DMS53 (cell line): ENCODE data around the gene UBR3.
"Not testable (repeated sequence)": the region's sequence is repeated elsewhere in the genome, so short reads cannot be mapped to it uniquely, and the experiment has no call there.

Experiments used
- DNase-seq: peaks from one replicate; lab custom pipeline; 2025; lab: John Stamatoyannopoulos, UW

Gene UBR3

DNA sequence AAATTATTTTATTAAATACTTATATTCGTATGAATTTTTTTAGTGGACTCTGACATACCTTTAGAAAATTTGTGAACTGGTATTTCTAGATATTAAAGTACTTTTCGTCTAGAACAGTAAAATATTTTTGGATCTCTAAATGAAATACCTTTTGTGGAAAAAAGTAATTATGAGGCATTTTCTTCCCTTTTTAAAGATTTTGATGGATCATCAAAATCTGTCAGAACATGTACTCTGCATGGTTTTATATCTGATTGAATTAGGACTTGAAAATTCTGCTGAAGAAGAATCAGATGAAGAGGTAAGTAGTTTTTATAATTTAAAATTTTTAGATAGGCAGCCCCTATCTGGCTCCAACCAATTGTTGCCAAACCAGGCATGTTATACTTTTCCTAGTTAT, 118.8 kb downstream of the UBR3 start:
- DNase-seq: no peak

DNA sequence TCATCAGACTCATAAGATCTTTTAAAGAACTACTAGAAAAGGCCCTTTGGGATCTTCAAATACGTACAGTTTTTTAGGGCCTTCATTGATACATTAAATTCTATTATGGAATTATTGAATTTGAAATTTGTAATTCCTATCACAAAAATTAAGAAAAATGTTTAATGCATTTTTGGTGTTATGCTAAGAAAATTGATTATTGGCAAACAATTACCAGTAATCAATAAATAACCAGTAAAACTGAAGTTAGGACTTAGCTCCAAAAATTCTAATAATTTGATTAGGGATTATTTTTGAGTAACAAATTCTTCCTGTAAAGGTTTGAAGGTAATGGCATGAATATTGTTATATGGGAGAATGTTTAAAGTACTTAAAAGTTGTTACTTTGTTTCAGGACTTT, 119.3 kb downstream of the UBR3 start:
- DNase-seq: no peak

DNA sequence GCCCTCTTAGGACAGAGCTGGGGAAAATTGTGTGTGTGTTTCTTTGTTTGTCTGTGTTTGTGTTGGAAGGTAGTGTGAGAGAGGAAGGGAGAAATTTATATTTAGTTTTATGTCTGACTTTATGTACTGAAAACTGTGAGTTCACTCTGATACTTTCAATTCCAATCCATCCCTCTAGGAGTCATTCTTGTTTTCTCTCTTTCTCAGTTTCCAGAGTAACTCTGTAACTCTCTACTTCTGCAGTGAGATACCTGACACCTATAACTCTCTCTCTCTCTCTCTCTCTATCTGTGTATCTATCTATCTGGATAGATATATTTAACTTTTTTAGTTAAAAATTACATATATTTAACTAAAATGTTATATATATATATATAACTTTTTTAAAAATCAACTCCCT, 128.7 kb downstream of the UBR3 start:
- DNase-seq: no peak

DNA sequence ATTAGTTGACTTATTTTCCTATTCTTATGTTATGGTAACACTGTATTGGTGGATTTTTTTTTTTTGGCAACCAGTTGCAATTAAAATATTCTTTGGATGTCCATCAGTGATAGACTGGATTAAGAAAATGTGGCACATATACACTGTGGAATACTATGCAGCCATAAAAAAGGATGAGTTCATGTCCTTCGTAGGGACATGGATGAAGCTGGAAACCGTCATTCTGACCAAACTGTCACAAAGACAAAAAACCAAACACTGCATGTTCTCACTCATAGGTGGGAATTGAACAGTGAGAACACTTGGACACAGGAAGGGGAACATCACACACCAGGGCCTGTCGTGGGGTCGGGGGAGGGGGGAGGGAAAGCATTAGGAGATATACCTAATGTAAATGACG, 130.0 kb downstream of the UBR3 start:
- not testable (repeated sequence) for DNase-seq

DNA sequence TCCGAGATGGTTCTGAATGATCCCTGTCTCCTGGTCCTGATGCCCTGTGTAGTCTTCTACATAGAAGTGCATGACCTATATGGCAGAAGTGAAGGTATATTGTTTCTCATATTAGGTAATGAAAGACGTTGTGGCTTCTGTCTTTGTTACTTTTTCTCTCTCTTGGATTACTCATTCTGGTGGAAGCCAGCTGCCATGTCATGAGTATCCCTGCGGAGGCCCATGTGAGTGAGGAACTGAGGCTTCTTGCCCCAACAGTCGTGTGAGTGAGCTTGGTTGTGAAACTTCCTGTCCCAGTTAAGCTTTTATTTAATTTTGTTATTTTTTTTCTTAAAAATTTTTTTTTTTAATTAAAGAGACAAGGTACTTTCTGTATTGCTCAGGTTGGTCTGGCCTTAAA, 134.7 kb downstream of the UBR3 start:
- DNase-seq: no peak

DNA sequence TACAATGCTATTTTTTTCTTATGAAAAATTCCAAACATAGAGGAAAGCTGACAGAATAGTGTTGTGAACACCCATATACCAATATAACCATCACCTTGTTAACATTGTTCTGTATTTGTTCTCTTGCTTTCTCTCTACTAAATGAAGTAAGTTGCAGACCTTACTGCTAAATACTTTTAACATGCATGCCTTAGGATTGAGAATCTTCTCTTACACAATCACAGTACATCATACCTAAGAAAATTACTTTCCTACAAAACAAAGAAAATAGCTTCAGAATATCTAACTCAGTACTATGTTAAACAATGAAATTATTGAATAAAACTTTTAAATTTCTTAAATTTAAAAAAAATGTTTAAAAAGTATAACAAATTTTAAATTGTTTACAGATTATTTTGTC, 136.5 kb downstream of the UBR3 start:
- no peak for DNase-seq

DNA sequence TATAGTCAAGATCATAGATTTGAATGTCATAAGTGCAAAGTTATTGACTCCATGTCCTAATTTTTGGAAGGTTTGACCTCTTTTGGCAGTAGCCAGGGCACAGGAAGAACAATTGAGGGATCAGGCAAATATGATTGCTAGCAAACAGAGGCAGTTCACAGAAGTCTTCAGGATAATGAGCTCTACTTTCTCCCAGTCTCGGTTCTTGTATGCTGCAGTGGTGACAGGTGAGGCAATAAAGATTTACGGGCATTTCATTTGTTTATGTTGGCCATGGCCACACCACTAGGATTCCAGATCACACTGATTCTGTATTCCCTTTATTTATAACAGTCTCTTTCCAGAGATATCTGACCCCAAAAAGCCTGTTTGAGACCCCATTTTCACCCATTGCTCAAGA, 137.5 kb downstream of the UBR3 start:
- DNase-seq: no peak

DNA sequence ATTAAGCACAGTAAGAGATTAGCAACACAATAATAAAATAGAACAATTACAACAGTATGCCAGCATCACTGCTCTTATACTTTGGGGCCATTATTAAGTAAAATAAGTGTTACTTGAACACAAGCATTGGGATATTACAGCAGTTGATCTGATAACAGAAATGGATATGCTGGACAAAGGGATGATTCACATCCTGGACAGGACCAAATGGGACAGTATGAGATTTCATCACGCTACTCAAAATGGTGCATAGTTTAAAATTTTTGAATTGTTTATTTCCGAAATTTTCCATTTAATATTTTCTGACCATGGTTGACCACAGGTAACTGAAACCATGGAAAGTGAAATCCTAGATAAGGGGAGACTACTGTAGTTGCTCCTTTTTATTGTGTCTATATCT, 138.2 kb downstream of the UBR3 start:
- DNase-seq: no peak

DNA sequence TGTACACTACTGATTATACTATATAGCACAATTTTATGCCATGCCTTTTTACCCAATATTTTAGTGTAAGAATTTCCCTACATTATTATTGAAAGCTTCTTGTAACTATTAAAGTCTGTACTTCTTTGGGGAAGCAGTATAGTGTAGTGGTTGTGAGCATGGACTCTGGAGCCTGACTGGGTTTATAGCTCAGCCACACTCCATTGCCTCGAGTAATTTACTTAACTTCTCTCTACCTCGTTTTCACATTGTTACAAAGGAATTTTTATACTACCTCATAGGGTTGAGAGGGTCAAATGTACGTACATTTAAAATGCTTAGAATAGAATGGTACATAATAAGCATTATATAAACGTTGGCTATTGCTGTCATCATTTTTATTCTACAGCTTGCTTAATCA, 139.2 kb downstream of the UBR3 start:
- no peak for DNase-seq

DNA sequence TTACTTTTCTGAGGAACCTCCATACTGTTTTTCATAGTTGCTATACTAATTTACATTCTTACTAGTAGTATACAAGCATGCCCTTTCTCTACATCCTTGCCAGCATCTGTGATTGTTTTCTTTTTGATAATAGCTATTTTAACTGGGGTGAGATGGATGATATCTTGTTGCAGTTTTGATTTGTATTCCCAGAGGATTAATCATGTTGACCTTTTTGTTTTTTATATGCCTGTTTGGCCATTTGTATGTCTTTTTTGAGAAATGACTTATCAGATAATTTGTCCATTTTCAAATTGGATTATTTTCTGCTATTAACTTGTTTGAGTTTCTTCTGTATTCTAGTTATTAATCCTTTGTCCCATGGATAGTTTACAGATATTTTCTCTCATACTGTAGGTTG, 141.5 kb downstream of the UBR3 start:
- DNase-seq: no peak

DNA sequence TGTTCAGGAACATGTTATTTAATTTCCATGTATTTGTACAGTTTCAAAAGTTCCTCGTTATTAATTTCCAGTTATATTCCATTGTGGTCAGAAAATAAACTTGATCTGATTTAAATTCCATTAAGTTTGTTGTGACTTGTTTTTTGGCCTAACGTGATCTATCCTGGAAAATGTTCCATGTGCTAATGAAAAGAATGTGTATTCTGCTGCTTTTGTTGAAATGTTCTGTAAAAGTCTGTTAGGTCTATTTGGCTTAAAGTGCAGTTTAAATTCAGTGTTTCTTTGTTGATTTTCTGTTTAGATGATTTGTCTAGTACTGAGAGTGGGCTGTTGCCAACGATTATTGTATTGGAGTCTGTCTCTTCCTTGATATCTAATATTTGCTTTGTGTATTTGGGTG, 148.0 kb downstream of the UBR3 start:
- no peak for DNase-seq

DNA sequence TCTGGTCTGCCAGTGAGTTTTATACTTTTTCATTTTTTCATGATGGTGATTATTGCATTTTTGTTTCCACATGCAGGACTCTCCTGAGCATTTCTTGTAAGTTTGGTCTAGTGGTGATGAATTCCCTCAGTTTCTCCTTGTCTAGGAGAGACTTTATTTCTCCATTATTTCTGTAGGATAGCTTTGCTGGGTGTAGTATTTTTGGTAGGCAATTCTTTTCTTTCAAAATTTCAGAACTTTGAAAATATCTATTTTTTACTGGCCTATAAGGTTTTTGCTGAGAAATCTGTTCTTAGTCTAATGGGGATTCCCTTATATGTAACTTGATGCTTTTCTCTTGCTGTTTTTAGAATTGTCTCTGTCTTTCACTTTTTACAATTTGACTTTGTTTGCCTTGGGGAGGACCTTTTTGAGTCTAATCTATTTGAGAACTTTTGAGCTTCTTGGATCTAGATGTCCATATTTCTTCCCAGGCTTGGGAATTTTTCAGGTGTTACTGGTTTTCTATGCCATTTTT, 149.1 kb downstream of the UBR3 start:
- no peak for DNase-seq

DNA sequence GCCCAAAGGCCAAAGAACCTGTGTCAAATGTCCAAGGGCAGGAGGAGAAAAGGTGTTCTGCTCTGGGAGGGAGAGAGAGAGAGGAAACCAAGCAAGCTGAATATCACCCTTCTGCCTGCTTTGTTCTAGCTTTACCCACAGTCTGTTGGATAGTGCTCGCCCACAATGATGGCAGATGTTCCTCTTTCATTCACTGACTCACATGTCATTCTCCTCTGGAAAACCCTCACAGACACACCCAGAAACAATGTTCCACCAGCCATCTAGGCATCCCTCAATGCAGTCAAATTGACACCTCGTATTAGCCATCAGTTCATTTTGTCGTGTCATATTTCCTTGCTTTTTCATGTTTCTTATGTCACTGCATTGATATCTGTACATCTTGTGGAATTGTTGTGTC, 150.3 kb downstream of the UBR3 start:
- DNase-seq: no peak

DNA sequence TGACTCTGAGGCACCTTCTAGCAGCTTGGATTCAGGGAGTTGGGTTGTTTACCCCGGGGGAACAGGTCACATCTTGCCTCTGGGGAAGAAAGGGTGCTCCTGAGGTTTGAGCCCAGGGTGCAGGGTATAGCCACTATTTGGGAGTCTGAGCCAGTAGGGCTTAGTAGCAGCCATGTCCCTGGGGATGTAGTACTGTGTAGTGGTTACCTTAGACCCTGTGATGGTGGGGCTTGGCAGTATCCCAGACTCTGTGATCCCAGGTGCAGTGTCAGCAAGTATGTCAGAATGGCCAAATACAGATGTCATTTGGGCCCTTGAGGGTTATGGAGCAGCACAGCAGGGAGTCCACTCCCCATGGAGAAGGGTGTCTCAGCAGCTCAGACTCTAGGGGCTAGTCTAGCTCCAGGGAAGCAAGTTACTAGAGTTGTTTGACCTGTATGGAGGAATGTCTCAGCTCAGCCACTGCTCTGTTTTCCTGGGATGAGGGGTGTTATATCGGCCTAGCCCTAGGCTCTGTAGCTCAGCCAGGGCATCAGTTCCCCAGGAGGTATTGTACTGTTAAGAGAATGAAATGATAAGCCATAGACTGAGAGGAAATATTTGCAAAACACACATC, 151.3 kb downstream of the UBR3 start:
- no peak for DNase-seq

DNA sequence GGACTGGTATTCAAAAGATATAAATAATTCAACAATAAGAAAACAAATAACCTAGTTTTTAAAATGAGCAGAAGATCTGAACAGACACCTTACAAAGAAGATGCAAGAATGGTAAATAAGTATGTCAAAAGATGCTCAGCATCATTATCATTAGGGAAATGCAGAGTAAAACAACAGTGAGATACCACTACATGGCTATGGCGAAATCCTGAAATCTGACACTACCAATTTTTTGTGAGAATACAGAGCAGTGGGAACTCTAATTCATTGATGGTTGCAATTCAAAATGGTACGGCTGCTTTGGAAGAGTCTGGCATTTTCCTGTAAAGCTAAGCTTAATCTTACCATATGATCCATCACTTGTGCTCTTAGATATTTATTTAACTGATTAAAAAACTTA, 151.8 kb downstream of the UBR3 start:
- no peak for DNase-seq

DNA sequence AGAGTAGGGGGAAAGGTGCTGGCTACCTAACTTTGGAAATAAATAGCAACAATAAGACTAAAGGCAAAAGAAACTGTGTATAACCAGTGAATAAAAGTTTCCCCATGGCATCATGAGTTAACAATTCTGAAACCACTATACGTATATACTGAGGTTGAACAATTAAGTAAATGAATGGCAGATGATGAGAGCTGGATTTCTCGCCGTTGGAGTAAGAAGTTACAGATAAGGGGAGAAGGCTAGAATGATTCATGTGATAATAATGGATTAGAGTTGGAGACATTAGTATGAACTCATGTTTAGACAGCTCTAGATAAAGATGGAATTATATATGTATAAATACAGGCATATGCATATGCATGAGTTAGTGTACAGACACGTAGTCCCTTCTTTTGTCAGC, 152.7 kb downstream of the UBR3 start:
- no peak for DNase-seq

DNA sequence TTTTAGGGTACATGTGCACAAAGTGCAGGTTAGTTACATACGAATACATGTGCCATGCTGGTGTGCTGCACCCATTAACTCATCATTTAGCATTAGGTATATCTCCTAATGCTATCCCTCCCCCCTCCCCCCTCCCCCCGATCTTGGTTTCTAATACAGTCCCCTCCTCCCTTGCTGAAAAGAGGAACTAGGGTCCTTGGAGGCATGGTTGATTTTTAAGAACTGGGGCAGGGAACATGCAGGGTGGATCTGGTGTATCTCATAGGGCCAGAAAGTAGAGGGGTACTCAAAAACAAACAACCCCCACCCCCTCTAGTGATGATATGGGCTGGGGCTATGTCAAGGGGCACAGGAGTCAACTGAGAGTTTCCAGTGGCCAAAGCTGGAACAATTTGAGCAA, 153.4 kb downstream of the UBR3 start:
- DNase-seq: no peak

DNA sequence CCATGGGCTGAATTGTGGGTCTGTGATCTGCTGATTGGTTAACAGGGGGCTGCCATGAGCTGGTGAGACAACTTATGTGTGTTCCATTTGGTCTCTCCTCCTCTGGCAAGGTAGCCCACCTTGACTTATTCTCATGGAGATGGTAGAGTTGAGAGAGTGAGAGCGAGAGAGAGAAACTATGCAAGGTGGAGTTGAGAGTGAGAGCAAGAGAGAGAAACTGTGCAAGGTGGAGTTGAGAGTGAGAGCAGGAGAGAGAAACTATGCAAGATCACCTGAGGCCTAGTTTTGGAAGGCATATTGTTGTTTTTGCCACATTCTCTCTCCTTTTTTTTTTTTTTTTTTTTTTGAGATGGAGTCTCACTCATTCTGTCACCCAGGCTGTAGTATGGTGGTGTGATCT, 155.7 kb downstream of the UBR3 start:
- no peak for DNase-seq

DNA sequence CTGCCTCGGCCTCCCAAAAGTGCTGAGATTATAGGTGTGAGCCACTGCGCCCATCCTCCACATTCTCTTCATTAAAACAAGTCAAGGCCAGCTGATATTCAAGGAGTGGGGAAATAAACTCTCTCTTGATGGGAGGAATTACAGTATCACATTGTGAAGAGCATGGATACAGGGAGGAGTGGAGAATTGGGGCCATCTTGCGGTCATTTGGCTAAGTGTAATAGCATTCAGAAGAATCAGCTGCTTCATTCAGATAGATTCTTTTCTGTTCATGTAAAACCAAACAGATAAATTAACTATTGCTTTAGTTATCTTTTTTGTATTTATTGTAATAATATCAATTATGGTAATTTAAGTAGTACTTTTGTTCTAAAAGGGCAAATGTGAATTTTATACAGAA, 156.3 kb downstream of the UBR3 start:
- DNase-seq: no peak

DNA sequence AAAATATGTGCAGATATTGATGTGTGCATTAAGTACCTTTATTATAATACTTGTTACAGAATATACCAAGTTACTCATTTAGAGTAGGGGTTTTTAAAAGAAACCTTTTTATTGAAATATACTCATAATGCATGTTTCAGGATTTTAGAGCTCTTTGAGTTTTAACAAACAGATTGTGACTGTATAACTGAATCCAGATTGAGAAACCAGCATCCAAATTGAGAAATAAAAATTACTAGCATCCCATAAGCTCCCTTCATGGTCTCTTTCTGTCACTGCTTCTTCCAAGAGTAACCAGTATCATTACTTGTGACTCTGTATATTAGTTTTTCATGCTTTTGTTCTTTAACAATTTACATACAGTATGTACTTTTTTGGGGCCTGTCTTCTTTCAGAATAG, 156.9 kb downstream of the UBR3 start:
- DNase-seq: no peak

DNA sequence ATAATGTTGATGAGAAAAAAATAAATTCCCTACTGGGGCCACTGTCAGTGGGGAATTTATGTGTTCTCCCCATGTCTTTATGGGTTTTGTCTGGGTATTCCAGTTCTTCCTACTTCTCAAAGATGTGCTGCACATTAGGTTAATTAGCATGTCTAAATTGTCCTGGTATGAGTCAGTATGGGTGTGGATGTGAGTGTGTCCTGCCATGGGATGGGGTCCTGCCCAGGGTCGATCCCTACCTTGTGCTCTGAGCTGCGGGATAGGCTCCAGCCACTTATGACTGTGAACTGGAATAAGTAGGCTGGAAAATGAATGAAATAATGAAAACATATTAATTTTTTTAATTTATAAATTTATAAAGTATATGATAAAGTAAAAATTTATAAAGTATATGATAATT, 167.5 kb downstream of the UBR3 start:
- DNase-seq: no peak

DNA sequence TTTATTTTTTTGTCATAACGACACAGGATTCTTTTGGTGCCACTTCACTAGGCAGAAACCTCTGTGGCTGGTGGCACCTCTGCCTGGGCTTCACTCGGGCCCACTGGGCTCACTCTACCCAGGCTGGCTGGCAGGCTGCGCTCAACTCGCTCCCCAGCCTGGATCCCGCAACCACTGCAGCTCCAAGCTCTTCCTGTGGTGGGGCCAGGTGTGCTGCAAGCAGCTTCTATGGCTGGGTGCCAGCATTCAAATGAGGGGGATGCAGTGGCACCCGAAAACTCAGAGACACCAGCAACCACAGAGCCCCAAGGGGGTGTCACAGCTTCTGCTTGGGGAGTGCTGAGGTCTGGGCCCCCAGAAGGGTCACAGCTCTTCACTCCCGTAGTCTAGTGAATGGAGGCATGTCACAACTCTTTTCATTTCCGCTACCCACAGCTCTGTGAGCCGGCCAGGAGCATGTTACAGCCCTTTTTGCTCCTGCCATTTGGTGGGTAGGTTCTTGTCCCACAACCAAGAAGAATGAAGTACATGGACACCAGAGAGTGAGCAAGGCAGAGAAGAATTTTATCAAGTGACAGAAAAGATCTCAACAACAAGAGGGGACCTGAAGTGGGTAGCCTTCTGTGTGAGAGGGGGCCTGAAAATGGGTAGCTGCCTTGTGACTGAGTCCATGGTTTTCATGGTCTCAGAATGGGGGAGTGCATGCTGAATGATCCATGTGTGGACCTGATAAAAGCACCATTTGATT, 170.1 kb downstream of the UBR3 start:
- peak; percentile 44 for DNase-seq

DNA sequence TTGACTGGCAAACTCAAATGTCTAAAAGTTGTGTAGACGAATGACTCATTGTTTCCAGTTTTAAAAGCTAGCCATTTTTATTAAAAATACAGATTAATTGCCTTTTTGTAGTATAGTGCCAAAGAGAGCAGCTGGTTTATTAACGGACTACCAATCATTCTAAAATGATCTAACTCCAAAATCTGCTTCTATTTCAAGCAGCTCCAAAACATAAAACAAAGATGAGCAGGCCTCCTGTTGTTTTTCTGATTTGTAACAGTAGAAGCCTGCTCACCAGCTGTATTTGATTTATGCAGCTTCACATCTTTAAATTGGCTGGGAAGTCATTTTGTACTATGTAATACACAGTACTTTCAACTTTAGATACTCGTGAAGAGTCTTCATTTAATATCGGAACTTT, 171.8 kb downstream of the UBR3 start:
- no peak for DNase-seq

DNA sequence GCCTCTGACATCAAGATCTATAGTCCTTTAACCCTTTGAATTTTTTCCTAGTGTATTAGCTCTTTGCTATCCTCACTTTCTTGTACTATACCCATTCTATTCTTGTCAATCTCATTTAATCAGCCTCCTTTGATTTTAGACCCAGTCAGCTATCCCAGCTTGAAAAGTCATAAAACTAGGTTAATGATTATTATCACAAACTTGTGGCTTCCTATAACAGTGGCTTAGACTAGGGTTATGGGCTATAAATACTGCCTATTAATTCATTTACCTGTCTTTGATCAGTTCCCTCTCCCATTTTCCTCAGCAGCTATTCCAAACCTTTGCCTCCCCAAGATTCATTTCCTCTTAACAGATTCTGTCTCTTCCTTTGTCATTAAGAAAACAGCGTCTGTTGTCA, 174.8 kb downstream of the UBR3 start:
- no peak for DNase-seq
